Superior temporal gyrus (tissue), 1 donor: ENCODE results near the gene SDK2.
A peak's percentile ranks its signal among the peaks of the same experiment; 100 is the strongest.

ENCODE experiments used
- DNase-seq: peaks from one replicate; pipeline ENCODE4 v3.0.0-alpha.2; 2016; ENCODE audit errors: extremely low spot score

Gene SDK2

GRCh38 chr17:73364155-73364522 lies 280.1 kb downstream of the SDK2 start:
- no peak for DNase-seq

GRCh38 chr17:73363442-73364154 lies 280.6 kb downstream of the SDK2 start:
- no peak for DNase-seq

DNA sequence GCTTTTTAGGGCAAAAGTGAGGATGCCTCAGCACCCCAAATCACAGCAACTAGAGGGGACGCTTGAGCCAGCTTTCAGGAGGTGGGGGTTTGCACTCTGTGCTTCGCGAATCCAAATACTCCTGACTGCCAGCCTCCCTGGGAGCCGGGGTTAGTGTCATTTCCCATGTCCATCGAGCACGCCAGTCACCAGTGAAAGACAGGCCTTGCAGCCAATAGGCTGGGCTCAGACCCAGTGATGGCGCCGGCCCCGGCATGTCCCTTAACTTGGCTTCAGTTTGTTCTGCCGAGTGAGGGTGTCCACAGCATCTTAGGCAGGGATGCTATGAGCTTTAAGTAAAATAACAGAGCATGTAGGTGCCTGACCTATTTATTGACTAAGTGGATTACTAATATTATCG lies 281.5 kb downstream of the SDK2 start:
- DNase-seq: no peak

DNA sequence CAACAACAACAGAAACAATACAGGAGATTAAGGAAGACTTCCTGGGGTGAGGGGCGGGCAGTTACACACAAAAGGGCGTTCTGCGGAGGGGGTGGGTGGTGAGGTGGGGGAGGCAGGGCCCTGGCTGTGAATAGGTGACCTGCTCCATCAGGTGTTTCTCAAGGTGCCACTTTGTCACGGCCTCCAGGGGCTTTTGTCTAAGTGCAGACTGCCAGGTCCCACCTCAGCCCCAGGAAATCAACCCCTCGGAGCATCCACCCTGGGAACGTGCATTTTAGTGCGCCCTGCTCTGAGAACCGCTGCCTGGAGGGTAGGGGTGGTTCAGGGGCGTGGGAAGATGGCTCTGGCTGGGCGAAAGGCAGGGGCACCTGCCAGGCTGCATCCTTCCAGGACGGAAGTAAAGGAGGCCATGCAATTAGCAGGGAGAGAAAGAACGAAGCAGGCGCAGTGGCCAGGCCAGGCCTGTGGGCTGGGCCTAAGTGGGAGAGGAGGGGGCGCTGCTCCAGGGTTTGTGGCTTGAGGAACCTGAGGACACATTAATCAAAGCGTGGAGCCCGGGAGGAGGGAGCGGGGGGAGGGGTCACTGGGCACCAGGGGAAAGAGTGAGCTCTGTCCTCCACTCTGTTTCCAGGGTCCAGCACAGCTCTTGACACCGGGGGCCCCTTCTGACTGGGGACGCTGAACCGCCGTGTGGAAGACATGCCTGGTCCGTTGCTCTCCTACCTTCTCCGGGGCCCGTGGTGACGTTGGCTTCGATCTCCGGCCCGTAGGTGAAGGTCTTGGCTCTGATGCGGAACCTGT lies 283.1 kb downstream of the SDK2 start:
- DNase-seq: no peak

DNA sequence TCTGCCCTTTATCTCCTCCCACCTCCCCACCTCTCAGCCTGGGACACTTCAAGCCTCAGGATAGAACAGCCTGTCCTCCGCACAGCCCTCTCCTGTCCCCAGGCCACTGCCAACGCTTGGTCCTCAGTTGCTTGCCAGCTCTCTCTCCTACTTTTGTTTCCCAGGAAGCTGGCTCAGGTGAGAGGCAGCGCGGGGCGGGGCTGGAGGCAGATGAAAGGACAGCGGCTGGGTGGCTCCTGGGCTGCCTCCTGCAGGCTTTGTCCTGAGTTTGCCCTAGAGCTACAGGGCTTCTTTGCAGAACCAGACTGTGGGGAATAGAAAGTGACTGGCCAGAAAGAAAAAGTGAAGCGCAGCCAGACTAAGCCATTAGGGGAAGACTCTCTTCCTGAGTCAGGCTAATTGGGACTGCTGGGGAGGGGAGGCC lies 284.2 kb downstream of the SDK2 start:
- DNase-seq: no peak

DNA sequence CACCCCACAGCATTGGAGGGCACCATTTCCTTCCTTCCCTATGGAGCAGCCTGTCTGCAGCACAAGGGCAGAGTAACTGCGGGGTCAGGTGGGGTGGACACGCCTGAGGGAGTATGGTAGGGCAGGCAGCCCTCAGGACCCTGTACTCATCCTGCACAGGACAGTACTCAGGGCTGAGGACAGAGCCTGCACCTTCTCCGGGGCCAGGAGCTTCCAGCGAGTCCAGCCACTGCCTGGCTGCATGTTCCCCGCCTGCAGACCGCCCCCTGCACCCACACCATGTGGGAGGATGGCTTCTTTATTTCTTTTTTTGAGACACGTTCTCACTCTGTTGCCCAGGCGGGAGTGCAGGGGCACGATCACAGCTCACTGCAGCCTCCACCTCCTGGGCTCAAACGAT lies 284.9 kb downstream of the SDK2 start:
- no peak for DNase-seq

DNA sequence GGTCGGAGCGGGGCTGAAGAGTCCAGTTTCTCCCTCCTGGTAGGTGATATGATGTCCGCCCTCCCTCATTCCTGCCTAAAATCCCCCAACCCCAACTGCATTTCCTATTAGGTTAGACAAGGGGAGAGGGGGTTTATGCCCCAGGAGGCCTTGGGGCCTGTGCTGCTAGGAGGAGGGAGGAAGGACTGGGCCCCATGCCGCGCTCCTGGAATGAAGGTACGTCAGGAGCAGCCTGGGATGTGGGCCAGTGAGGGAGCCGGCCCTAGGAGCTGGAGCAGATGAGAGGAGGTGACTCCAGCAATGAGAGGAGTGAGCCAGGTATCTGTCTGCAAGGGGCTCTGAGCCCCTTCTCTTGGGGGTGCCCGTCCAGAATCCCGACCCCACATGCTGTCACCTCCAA lies 285.6 kb downstream of the SDK2 start:
- DNase-seq: no peak

DNA sequence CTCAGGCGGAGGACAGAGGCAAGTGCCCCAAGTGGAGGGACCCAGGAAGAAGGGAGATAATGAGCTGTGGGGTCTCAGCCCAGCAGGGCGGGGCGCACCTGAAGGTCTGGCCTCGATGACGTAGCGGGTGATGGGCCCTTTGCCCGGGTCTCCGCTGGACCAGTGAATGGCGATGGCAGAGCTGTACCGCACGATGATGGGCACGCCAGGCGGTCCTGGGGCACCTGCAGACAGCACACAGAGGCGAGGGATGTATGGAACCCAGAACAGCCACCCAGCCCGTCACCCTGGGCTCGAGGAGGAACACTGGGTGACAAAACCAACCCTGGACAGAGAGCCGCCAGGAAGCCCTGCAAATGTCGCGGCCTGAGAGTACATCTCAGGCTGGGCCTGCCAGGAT lies 286.3 kb downstream of the SDK2 start:
- DNase-seq: no peak

- no peak for DNase-seq
Measured at GRCh38 chr17:73357318-73357717, 286.9 kb downstream of the SDK2 start.

DNA sequence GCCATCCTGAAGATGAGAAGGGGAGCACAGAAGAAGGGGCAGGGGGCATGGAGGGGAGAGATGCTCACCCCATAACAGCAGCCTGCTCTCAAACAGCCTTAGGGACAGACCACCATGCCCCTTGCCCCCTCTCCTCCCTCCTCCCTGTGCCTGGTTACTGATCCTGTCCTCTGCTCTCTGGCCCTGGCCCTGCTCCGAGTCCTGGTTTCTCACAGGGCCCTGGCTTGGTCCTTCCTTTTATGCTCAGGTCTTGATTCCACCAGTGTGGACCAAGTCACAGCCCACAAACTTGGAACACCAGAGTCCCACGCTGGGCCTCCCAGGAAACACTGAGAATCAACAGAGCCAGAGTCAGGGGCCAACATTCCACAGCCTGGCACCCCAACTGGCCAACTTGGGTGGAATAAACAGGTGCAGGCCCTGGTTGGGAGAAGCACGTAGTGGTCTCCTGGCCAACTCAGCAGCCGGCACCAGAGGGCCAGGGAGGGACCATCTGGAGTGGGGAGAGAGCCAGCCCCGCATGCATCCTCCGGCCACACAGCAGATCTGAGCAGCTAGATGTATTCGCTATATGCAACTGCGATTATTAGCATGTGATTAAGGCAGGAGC lies 287.6 kb downstream of the SDK2 start:
- no peak for DNase-seq

GRCh38 chr17:73354423-73355284 lies 289.6 kb downstream of the SDK2 start:
- DNase-seq: no peak

DNA sequence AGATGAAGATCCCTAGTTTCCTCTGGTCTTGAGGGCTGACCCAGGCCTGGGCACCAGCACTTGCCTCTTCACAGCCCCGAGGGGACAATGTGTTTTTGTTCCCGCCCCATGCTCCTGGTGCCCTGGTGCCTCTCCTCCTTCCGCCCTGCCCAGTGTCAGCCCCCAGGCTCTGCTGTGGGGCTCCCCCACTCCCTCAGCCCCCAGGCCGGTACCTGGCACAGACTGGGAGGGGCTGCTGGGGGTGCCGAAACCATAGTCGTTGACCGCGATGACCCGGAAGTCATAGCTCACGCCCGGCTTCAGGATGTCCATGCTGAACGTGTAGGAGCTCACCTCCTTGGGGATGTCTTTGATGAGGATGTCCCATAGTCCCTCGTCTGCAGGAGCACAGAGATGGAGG lies 292.0 kb downstream of the SDK2 start:
- no peak for DNase-seq

DNA sequence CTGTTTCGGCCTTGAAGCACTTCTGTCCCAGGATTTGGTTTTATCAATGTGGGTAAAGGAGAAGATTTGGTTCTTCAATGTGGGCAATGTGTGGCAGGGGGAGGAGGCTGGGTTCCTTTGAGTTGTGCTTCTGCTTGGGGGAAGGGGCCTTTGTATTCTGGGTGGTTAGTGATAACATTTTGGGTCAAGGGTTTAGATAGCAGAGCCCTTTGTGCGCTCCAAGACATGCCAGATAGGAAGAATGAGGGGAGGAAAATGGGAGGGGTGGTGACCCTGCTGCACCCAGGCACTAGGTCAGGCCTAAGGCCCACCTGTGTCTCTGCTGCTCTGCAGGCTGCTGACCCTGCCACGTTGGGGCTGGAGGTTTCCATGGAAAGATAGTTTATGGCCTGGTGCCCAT lies 292.5 kb downstream of the SDK2 start:
- DNase-seq: no peak

GRCh38 chr17:73350864-73351263 lies 293.4 kb downstream of the SDK2 start:
- no peak for DNase-seq

GRCh38 chr17:73349647-73350046 lies 294.6 kb downstream of the SDK2 start:
- no peak for DNase-seq

GRCh38 chr17:73349138-73349537 lies 295.1 kb downstream of the SDK2 start:
- DNase-seq: peak; percentile 76

- DNase-seq: no peak
Measured at GRCh38 chr17:73348829-73349095, 295.5 kb downstream of the SDK2 start.

- DNase-seq: no peak
Measured at GRCh38 chr17:73348018-73348828, 296.0 kb downstream of the SDK2 start.

- no peak for DNase-seq
Measured at GRCh38 chr17:73347351-73347750, 296.9 kb downstream of the SDK2 start.

DNA sequence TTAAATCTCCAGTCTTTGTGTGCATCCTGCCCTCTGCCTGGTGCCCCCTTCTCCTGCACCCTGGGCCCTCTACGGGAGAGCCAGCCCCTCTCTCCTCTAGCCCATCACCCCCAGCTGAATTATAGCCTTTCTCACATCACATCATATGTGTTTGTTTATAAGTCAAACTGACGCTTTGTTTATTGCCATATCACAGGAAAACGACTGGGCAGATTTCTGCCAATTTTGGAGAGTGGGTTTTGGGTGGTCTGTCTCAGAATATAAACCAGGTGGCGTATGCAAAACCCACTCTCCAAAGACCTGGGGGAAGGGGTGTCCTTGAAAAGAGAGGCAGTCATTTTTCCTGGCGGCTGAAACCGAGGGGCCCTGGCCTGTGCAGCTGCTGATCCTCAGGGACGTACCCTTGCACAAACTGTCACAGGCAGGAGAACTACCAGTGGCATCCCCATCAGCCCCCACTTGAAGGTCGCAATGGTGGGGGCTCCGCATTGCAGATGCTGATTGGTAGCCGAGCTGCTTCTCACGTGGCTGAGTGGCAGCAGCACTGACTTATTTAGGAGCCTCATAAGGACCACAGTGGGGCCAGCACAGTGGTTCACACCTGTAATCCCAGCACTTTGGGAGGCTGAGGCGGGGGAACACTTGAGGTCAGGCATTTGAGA lies 297.6 kb downstream of the SDK2 start:
- no peak for DNase-seq
